AG09309 (cell line): ENCODE data around the gene LMF1.

ENCODE experiments used
- DNase-seq: peaks from one replicate; pipeline ENCODE4 v3.0.0-alpha.2; 2010; ENCODE audit warnings: low read depth
- H3K4me3 ChIP-seq: 2 replicates; pipeline ENCODE4 v1.5.1; 2011; ENCODE audit warnings: mild to moderate bottlenecking, low read depth, low read length, moderate library complexity; ENCODE audit not compliant: control insufficient read depth
- CTCF ChIP-seq: IDR thresholded peaks from 2 replicates; pipeline ENCODE4 v1.5.1; 2011; ENCODE audit warnings: mild to moderate bottlenecking, low read depth, low read length, inconsistent platforms; ENCODE audit not compliant: insufficient read depth, control insufficient read depth; ENCODE audit errors: missing control alignments

LMF1 gene

GRCh38 chr16:871562-872345, 99.0 kb downstream of the LMF1 start:
- no peak overlapping the region for H3K4me3 ChIP-seq
- TF ChIP-seq CTCF, result no peak
- DNase-seq, result no peak

GRCh38 chr16:870856-871561, 99.8 kb downstream of the LMF1 start:
- H3K4me3 ChIP-seq, result no peak overlapping the region
- DNase-seq, result no peak
- no peak for TF ChIP-seq CTCF

DNA sequence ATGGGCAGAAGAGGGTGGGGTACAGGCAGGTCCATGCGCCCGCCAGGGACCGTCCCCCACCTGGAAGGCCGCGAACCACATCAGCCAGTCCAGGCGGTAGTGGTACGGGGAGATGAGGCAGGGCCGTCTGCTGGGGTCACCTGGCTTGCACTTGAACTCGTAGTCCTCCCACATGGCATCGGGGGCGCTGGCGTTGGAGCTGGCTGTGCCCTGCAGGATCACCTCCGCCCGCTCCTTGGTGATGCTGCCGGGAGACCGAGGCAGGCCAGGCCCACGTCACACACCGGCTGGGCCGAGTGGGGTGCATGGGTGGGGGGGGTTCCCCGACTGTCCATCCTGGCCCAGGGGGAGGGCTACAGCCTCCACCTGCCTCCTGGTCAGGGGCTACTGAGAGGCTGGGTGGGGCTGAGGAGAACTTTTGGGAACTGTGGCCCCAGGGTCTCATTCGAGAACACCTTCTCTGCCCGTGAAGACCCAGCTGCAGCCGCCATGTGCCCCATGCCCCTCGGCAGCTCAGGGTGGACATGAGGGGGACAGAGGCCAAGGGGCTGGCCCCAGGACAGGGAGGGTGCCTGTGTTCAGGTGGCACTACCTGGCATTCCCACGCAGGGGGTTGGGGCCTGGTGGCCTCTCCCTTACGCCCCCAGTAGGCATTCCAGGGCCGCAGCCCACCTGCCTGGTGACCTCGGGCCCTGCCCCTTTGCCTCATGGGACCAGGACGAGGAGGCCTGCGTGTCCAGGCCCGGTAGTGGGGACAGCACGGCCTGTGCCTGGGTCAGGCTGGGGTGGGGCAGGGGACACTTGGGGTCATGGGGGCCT, 100.8 kb downstream of the LMF1 start:
- TF ChIP-seq CTCF, result no peak

GRCh38 chr16:868846-869822, 101.7 kb downstream of the LMF1 start:
- no peak for TF ChIP-seq CTCF

More for the DNA sequence above, 100.8 kb downstream of the LMF1 start:
- H3K4me3 ChIP-seq, result no peak overlapping the region
- DNase-seq, result no peak

DNA sequence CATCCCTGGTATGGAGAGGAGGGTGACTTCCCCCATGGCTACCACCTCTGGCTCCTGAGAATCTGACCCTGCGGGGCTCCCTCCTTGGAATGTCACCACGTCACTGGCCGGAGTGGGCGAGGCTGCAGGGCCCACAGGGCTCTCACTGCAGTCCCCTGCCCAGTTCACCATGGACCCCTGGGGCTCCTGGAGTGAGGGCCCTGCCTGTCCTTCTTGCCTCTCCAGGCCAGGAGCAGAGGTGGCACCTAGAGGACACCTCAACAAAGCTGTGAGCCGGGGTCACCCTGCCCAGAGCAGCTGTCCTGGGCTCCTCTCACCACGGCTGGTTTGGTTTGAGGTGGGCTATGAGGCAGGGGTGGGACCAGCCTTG, 102.4 kb downstream of the LMF1 start:
- H3K4me3 ChIP-seq, result no peak overlapping the region
- TF ChIP-seq CTCF, result no peak
- no peak for DNase-seq

More at GRCh38 chr16:868846-869822, 101.7 kb downstream of the LMF1 start:
- no peak for DNase-seq
- no peak overlapping the region for H3K4me3 ChIP-seq
